GM12891 (cell line): ENCODE data around the gene TPTE.
"Not testable (repeated sequence)": the region's sequence is repeated elsewhere in the genome, so short reads cannot be mapped to it uniquely, and the experiment has no call there.

Source experiments
- POLR2A ChIP-seq: IDR thresholded peaks from 2 replicates; pipeline ENCODE4 v1.6.1; 2011; ENCODE audit warnings: low read depth, low read length, control low read depth
- POLR2AphosphoS5 ChIP-seq: IDR thresholded peaks from 2 replicates; pipeline ENCODE4 v1.6.1; 2011; ENCODE audit warnings: low read depth, low read length, control low read depth
- SPI1 ChIP-seq: IDR thresholded peaks from 2 replicates; pipeline ENCODE4 v1.6.1; 2011; ENCODE audit warnings: low read depth, low read length, control low read depth
- TAF1 ChIP-seq: IDR thresholded peaks from 2 replicates; pipeline ENCODE4 v1.6.1; 2011; ENCODE audit warnings: low read depth, low read length, control low read depth

GRCh38 chr21:10570803-10571202, 49.4 kb downstream of the TPTE start:
- TF ChIP-seq SPI1, POLR2A, TAF1, POLR2AphosphoS5: not testable (repeated sequence)
